CD14-positive monocyte (primary cell): Measurements from ENCODE around the gene ALDH4A1. TPM values are rescaled to one million over a fixed set of nuclear protein-coding genes. Genes with fewer than 3 reads are reported as not detected.

Experiments used
- DNase-seq, 3 donors: peaks; one replicate each; pipeline ENCODE4 v3.0.0-alpha.2; 2011 to 2022
- H2AFZ ChIP-seq: 2 replicates; pipeline ENCODE4 v1.6.0; 2012; ENCODE audit warnings: mild to moderate bottlenecking, low read depth, low read length, inconsistent platforms; ENCODE audit not compliant: insufficient read depth, poor library complexity, severe bottlenecking
- H3K27ac ChIP-seq, 2 donors: 1 replicate in 1 of 2; 2 replicates in 1 of 2; pipeline ENCODE4 v1.5.1; 2012 to 2013; ENCODE audit warnings: low read length in 2 of 2, control low read depth in 1 of 2, inconsistent platforms in 1 of 2, low read depth in 1 of 2, mild to moderate bottlenecking in 1 of 2
- H3K27me3 ChIP-seq, 2 donors: one replicate each; pipeline versions ENCODE4 v1.6.0 to v1.6.1; 2011 to 2013; ENCODE audit warnings: low read length in 2 of 2; ENCODE audit not compliant: control insufficient read depth in 2 of 2, insufficient read depth in 2 of 2
- H3K36me3 ChIP-seq, 2 donors: replicated peaks in 1 of 2; 1 replicate in 1 of 2; 2 replicates in 1 of 2; pipeline versions ENCODE4 v1.5.1 to v1.6.1; 2012 to 2013; ENCODE audit warnings: low read length in 2 of 2, control low read depth in 1 of 2, inconsistent platforms in 1 of 2, mild to moderate bottlenecking in 1 of 2; ENCODE audit not compliant: insufficient read depth in 2 of 2, control insufficient read depth in 1 of 2
- H3K4me1 ChIP-seq, 2 donors: 1 replicate in 1 of 2; 2 replicates in 1 of 2; pipeline versions ENCODE4 v1.5.1 to v1.6.1; 2012 to 2013; ENCODE audit warnings: low read length in 2 of 2, control low read depth in 1 of 2, inconsistent platforms in 1 of 2, mild to moderate bottlenecking in 1 of 2, moderate library complexity in 1 of 2; ENCODE audit not compliant: insufficient read depth in 2 of 2, control insufficient read depth in 1 of 2
- H3K4me2 ChIP-seq: replicated peaks from 2 replicates; pipeline ENCODE3; 2012; ENCODE audit warnings: low read length, moderate library complexity, mild to moderate bottlenecking; ENCODE audit not compliant: poor library complexity, severe bottlenecking; ENCODE audit errors: extremely low read depth
- H3K4me3 ChIP-seq, 3 experiments: fragments of 200-600 bp in 1 of 3; sonication (generic) in 1 of 3; replicated peaks in 1 of 3; 1 replicate in 2 of 3; 2 replicates in 1 of 3; pipeline ENCODE4 v1.5.1; 2011 to 2013; ENCODE audit warnings: low read length in 3 of 3, mild to moderate bottlenecking in 3 of 3, control low read depth in 2 of 3, low read depth in 2 of 3, inconsistent platforms in 1 of 3, moderate library complexity in 1 of 3
- H3K79me2 ChIP-seq: 2 replicates; pipeline ENCODE4 v1.6.0; 2012; ENCODE audit warnings: mild to moderate bottlenecking, control low read depth, inconsistent platforms, low read length, moderate library complexity; ENCODE audit not compliant: insufficient read depth
- H3K9ac ChIP-seq: 2 replicates; pipeline ENCODE4 v1.6.0; 2017; ENCODE audit warnings: low read length, mild to moderate bottlenecking; ENCODE audit not compliant: insufficient read depth, poor library complexity, severe bottlenecking
- H3K9me3 ChIP-seq, 2 donors: replicated peaks in 1 of 2; 1 replicate in 1 of 2; 2 replicates in 1 of 2; pipeline versions ENCODE4 v1.5.1 to v1.6.1; 2012 to 2013; ENCODE audit warnings: low read length in 2 of 2, control low read depth in 1 of 2; ENCODE audit not compliant: control insufficient read depth in 1 of 2, insufficient read depth in 1 of 2
- H4K20me1 ChIP-seq: 2 replicates; pipeline ENCODE4 v1.6.0; 2012; ENCODE audit warnings: mild to moderate bottlenecking, low read length, control low read depth, moderate library complexity; ENCODE audit not compliant: insufficient read depth
- H3K27ac Mint-ChIP-seq, 7 donors: one replicate each; pipeline ENCODE4 v1.8.0; 2020; ENCODE audit warnings: mild to moderate bottlenecking in 7 of 7, mixed read lengths in 7 of 7, moderate library complexity in 6 of 7, inconsistent platforms in 2 of 7
- H3K27me3 Mint-ChIP-seq, 3 donors: one replicate each; pipeline ENCODE4 v1.8.0; 2021 to 2022; ENCODE audit warnings: low read depth in 3 of 3, mild to moderate bottlenecking in 3 of 3, mixed read lengths in 3 of 3, moderate library complexity in 3 of 3, inconsistent platforms in 1 of 3
- H3K36me3 Mint-ChIP-seq, 2 donors: one replicate each; pipeline ENCODE4 v1.8.0; 2020; ENCODE audit warnings: mixed read lengths in 2 of 2, inconsistent platforms in 1 of 2, mild to moderate bottlenecking in 1 of 2
- H3K4me1 Mint-ChIP-seq: one replicate; pipeline ENCODE4 v1.8.0; 2020; ENCODE audit warnings: mild to moderate bottlenecking, mixed read lengths
- H3K4me3 Mint-ChIP-seq, 2 donors: one replicate each; pipeline ENCODE4 v1.8.0; 2020; ENCODE audit warnings: mild to moderate bottlenecking in 2 of 2, mixed read lengths in 2 of 2, moderate library complexity in 1 of 2
- H3K9me3 Mint-ChIP-seq, 7 donors: one replicate each; pipeline ENCODE4 v1.8.0; 2020 to 2022; ENCODE audit warnings: mixed read lengths in 7 of 7, mild to moderate bottlenecking in 6 of 7, moderate library complexity in 6 of 7, inconsistent platforms in 2 of 7
- WGBS: methylation state at CpG from one replicate; pipeline ENCODE4 v1.1.5; 2013; ENCODE audit warnings: missing lambda C conversion rate; ENCODE audit not compliant: insufficient coverage; 5-methylcytosine and 5-hydroxymethylcytosine counted together
- intact Hi-C, 2 donors: fragments of 100-400 bp; cut with micrococcal nuclease; formaldehyde crosslinking; loops; one replicate each; pipeline versions ENCODE4 v1.15.0 to v1.15.1; 2023
- polyA plus RNA-seq, 3 donors: library from polyadenylated mRNA; depleted of rRNA in 1 of 3; unstranded in 2 of 3; stranded (reverse) in 1 of 3; fragments of 300-500 nt in 2 of 3; fragments of >200 nt in 1 of 3; fragmentation: Illumina TruSeq in 2 of 3; gene quantifications; 1 replicate in 2 of 3; 2 replicates in 1 of 3; pipeline ENCODE4 v1.2.3, GENCODE V29; 2012 to 2021
- TF ChIP-seq, protein P1 (sequence below): fragments of 200-600 bp; IDR thresholded peaks from one replicate; pipeline ENCODE4 v1.8.0; 2022; ENCODE audit warnings: antibody characterized with exemption, mild to moderate bottlenecking

The ALDH4A1 gene
- polyA plus RNA-seq, 3 donors, result 4.8 to 7.8 (median 6.1) TPM

DNA sequence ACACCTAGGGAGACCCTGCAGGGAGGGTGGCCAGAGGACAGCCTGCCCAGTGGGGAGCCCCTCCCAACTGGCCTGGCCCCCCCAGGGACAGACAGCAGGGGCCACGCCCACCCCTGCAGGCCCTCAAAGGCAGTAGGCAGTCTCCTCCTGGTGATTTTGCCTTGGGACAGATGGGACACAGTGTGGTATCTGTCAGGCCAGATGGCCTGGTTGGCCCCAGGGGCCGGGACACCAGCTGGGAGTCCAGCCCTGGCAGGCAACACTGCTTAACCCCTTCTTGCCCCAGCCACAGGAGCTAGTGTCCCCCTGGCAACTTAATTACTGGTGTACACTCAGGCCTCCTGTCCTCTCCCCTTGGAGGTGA is 36.3 kb upstream of the ALDH4A1 start:
- H3K4me1 Mint-ChIP-seq, result peaks cover 22% of the 10 kb centered on the region
- no peak overlapping the region for H3K9ac ChIP-seq

DNA sequence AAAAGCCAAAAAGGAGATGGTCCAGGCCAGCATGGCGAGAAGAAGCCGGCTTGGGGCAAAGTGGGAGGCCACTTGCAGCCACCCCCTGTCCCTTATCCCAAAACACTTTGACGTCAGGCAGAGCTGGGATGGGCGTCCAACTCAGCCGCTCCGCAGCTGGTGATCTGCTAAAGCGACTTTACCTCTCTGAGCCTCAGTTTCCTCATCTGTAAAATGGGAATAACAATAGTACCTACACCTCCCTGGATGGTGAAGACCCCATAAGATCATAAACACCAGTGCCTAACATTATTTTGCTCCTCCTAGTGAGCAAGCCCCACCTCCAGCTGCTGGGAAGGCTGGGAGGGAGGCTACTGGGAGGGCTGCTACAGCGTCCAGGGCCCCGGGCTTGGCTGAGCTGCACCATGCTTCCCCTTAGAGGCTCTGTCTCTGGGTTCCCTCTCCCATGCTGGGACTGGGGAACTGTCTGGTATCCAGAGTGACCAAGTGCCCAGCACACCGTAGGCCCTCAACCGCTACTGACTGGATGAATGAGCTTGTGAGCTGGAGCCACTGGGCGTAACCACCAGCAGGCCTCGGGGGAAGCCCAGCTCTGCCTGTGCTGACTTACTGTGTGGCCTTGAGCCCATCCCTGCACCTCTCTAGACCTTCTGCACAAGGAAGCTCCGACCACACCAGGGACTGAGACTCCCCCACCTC is 35.8 kb upstream of the ALDH4A1 start:
- H3K79me2 ChIP-seq, result peaks cover 4% of the 10 kb centered on the region

More for the DNA sequence above, 36.3 kb upstream of the ALDH4A1 start:
- no peak overlapping the region for H2AFZ ChIP-seq
- H3K36me3 Mint-ChIP-seq, result peaks cover 4% of the 10 kb centered on the region in 2 donors
- WGBS, result 86% methylated on average over 2 of the region's 2 CpGs
- H4K20me1 ChIP-seq, result peaks cover 89% of the 10 kb centered on the region
- no peaks in the 10 kb centered on the region for H3K9me3 ChIP-seq
- TF ChIP-seq, protein P1, sequence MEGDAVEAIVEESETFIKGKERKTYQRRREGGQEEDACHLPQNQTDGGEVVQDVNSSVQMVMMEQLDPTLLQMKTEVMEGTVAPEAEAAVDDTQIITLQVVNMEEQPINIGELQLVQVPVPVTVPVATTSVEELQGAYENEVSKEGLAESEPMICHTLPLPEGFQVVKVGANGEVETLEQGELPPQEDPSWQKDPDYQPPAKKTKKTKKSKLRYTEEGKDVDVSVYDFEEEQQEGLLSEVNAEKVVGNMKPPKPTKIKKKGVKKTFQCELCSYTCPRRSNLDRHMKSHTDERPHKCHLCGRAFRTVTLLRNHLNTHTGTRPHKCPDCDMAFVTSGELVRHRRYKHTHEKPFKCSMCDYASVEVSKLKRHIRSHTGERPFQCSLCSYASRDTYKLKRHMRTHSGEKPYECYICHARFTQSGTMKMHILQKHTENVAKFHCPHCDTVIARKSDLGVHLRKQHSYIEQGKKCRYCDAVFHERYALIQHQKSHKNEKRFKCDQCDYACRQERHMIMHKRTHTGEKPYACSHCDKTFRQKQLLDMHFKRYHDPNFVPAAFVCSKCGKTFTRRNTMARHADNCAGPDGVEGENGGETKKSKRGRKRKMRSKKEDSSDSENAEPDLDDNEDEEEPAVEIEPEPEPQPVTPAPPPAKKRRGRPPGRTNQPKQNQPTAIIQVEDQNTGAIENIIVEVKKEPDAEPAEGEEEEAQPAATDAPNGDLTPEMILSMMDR, result no peak
- intact Hi-C loops, result no loop called here
- peaks cover 4% of the 10 kb centered on the region for H3K79me2 ChIP-seq
- peaks cover 10 to 17% of the 10 kb centered on the region in 2 donors for H3K4me1 ChIP-seq
- H3K4me2 ChIP-seq, result no peak overlapping the region
- no peaks in the 10 kb centered on the region for H3K27me3 ChIP-seq
- H3K27ac ChIP-seq, result no peak overlapping the region
- H3K9me3 Mint-ChIP-seq, result no peaks in the 10 kb centered on the region
- no peak overlapping the region for H3K27ac Mint-ChIP-seq
- H3K36me3 ChIP-seq, result no peaks in the 10 kb centered on the region
- no peak for DNase-seq
- peaks cover 0 to 4% (median 3%) of the 10 kb centered on the region in 3 donors for H3K27me3 Mint-ChIP-seq
- H3K4me3 ChIP-seq, result no peak overlapping the region
- no peak overlapping the region for H3K4me3 Mint-ChIP-seq

More for the DNA sequence above, 35.8 kb upstream of the ALDH4A1 start:
- Mint-ChIP-seq H3K4me1 (peaks cover 18% of the 10 kb centered on the region), H3K4me3 (no peak overlapping the region), H3K9me3 (no peaks in the 10 kb centered on the region), H3K27me3 (peaks cover 0 to 4% (median 3%) of the 10 kb centered on the region in 3 donors), H3K27ac (no peak overlapping the region), H3K36me3 (no peaks in the 10 kb centered on the region)
- 93% methylated on average over 9 of the region's 14 CpGs for WGBS
- intact Hi-C loops, result no loop called here
- no peak overlapping the region for H3K4me2 ChIP-seq
- H3K4me1 ChIP-seq, result peaks cover 10 to 17% of the 10 kb centered on the region in 2 donors
- H3K9me3 ChIP-seq, result no peaks in the 10 kb centered on the region
- TF ChIP-seq, protein P1, result no peak
- no peak overlapping the region for H3K27ac ChIP-seq
- no peak for DNase-seq
- H3K4me3 ChIP-seq, result no peak overlapping the region
- H3K36me3 ChIP-seq, result no peaks in the 10 kb centered on the region
- H4K20me1 ChIP-seq, result peaks cover 89% of the 10 kb centered on the region
- H3K27me3 ChIP-seq, result no peaks in the 10 kb centered on the region
- no peak overlapping the region for H2AFZ ChIP-seq
- no peak overlapping the region for H3K9ac ChIP-seq
